Type B pancreatic cell (in vitro differentiated cells): ENCODE measurements around the gene PANX1. TPM values are rescaled to one million over a fixed set of nuclear protein-coding genes. Genes with fewer than 3 reads are reported as not detected.
"Not testable (repeated sequence)": the region's sequence is repeated elsewhere in the genome, so short reads cannot be mapped to it uniquely, and the experiment has no call there.

Source experiments
- DNase-seq: peaks from one replicate; pipeline ENCODE4 v3.0.0; 2021; ENCODE audit warnings: mixed read lengths; ENCODE audit not compliant: unreplicated experiment; ENCODE audit errors: extremely low spot score
- H3K27ac Mint-ChIP-seq: 2 replicates; pipeline ENCODE4 v1.8.0; 2021; ENCODE audit warnings: mild to moderate bottlenecking, mixed read lengths
- H3K27me3 Mint-ChIP-seq: 2 replicates; pipeline ENCODE4 v1.8.0; 2021; ENCODE audit warnings: mixed read lengths
- H3K36me3 Mint-ChIP-seq: 2 replicates; pipeline ENCODE4 v1.8.0; 2021; ENCODE audit warnings: mixed read lengths
- H3K4me1 Mint-ChIP-seq: one replicate; pipeline ENCODE4 v1.8.0; 2021; ENCODE audit warnings: mixed read lengths; ENCODE audit not compliant: unreplicated experiment
- H3K4me3 Mint-ChIP-seq: 2 replicates; pipeline ENCODE4 v1.8.0; 2021; ENCODE audit warnings: mild to moderate bottlenecking, mixed read lengths
- H3K9me3 Mint-ChIP-seq: 2 replicates; pipeline ENCODE4 v1.8.0; 2021; ENCODE audit warnings: mixed read lengths
- CTCF ChIP-seq: fragments of 200-600 bp; sonication (generic); conservative IDR thresholded peaks from 2 replicates; pipeline ENCODE4 v1.5.0; 2021; ENCODE audit warnings: antibody characterized with exemption, mild to moderate bottlenecking
- total RNA-seq: library from RNA; stranded (reverse); gene quantifications from 2 replicates; pipeline ENCODE4 v1.2.1, GENCODE V29; 2021; ENCODE audit warnings: low replicate concordance

Gene PANX1
- total RNA-seq, 1 donor from 2014 or later, result 26.1 TPM

DNA sequence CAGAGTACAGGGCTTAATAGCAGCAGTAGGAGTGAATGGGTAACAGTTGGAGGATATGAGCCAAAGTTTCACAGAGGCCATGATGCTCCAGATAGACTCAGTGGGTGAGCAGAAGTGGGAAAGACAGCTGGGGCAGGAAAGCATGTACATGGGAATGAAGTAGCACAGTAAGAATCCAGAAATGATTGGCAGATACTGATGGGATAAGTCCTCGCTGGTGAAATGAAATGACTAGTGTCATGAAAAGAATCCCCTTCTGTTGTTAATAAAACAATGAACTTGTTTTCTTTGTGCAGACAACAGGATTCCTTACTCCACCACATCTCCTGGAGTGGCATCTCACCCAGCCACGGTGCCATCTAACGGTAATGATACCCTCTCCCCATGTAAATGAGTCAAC is 17.4 kb upstream of the PANX1 start:
- no peak for TF ChIP-seq CTCF
- Mint-ChIP-seq H3K36me3 (no peaks in the 10 kb centered on the region), H3K9me3 (no peaks in the 10 kb centered on the region), H3K4me3 (no peak overlapping the region), H3K27ac (no peak overlapping the region), H3K4me1 (no peaks in the 10 kb centered on the region), H3K27me3 (peaks cover 15% of the 10 kb centered on the region)
- no peak for DNase-seq

DNA sequence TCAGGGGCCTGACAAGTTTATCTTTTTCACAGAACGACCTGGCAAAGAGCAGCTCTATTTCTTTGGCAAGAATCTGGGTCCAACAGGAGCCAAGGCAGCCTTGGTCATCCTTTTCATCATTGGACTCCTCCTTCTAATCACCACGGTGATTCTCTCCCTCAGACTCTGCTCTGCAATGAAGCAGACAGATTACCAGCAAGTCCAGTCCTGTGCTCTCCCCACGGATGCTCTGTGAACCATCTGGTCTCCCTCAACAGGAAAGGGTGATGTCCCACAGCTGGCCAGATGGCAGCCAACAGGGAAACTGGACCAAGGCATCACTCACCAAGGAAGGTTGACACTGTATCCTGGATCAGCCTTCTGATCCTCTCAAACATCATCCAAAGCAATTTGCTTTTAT is 17.0 kb upstream of the PANX1 start:
- Mint-ChIP-seq H3K4me3 (no peak overlapping the region), H3K27me3 (peaks cover 15% of the 10 kb centered on the region)

DNA sequence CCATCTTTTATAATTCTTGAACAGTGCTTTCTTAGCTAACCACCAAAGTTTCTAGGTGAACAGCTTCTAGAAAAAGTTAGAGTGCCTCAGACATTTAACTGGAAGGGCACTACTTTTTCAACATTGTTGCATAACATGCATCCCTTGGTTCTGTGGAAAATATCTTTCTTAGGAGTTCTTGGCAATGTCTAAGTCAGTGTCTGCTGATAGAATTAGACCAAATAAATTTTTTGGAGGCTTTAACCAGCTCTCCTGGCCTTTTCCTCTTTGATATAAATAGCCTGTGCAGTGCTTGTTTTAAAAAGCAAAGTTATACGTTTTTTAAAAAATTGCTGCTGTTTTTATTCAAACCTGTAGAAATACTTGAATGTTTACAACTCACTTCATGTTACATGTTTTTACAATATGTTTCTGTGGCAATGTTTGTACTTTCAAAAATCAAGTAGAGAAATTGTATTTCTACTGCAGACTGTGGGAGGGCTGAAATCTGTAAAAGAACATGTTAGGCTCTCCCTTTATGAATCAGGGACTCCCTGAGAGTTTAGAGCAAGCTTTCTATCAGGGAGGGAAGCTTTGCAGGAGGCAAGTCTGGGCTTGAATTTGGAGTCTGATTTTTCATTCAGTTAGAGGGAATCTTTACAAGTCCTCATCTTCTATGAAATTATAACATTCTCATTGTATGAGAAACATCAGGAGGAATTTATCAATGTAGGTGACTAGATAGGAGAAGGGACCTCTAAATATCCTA is 16.3 kb upstream of the PANX1 start:
- peaks cover 15% of the 10 kb centered on the region for H3K27me3 Mint-ChIP-seq
- H3K27ac Mint-ChIP-seq, result no peak overlapping the region
- no peak for TF ChIP-seq CTCF
- no peaks in the 10 kb centered on the region for H3K4me1 Mint-ChIP-seq
- H3K9me3 Mint-ChIP-seq, result no peaks in the 10 kb centered on the region
- no peak for DNase-seq
- no peak overlapping the region for H3K4me3 Mint-ChIP-seq
- H3K36me3 Mint-ChIP-seq, result no peaks in the 10 kb centered on the region

More for the DNA sequence above, 17.0 kb upstream of the PANX1 start:
- no peaks in the 10 kb centered on the region for H3K9me3 Mint-ChIP-seq
- no peak for TF ChIP-seq CTCF
- H3K4me1 Mint-ChIP-seq, result no peaks in the 10 kb centered on the region
- no peaks in the 10 kb centered on the region for H3K36me3 Mint-ChIP-seq
- DNase-seq, result no peak
- H3K27ac Mint-ChIP-seq, result no peak overlapping the region

- no peak overlapping the region for H3K4me3 Mint-ChIP-seq
- H3K4me1 Mint-ChIP-seq, result no peaks in the 10 kb centered on the region
- H3K9me3 Mint-ChIP-seq, result no peaks in the 10 kb centered on the region
- no peak for DNase-seq
- peaks cover 25% of the 10 kb centered on the region for H3K27me3 Mint-ChIP-seq
- H3K36me3 Mint-ChIP-seq, result no peaks in the 10 kb centered on the region
- H3K27ac Mint-ChIP-seq, result no peak overlapping the region
- TF ChIP-seq CTCF, result no peak
Observed at GRCh38 chr11:94117197-94117574, 11.5 kb upstream of the PANX1 start.

DNA sequence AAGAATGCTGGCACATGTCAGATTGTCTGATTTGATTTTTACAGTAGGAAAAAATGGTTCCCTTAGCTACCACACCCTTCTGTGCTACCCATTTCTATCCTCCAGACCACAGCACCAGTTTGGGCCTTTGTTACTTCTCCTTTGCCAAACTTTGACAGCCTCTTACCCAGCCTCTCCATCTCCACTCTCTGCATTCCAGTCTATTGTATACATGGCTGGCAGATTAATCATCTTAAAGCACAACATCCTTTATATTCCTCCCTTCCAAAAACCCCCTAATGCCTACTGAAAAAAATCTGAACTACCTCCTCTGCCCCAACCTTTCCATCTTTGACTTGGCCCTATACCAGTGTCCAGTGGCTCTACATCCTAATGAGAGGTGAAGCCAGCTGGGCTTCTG is 10.8 kb upstream of the PANX1 start:
- TF ChIP-seq CTCF, result no peak

GRCh38 chr11:94119676-94120075 is 9.0 kb upstream of the PANX1 start:
- not testable (repeated sequence) for H3K36me3 Mint-ChIP-seq, H3K4me1 Mint-ChIP-seq, DNase-seq, H3K4me3 Mint-ChIP-seq, H3K27ac Mint-ChIP-seq, H3K9me3 Mint-ChIP-seq
- H3K27me3 Mint-ChIP-seq, result peaks cover 17% of the 10 kb centered on the region

More for the DNA sequence above, 10.8 kb upstream of the PANX1 start:
- no peak for DNase-seq
- Mint-ChIP-seq H3K4me1 (no peaks in the 10 kb centered on the region), H3K4me3 (no peak overlapping the region), H3K9me3 (no peaks in the 10 kb centered on the region), H3K36me3 (no peaks in the 10 kb centered on the region), H3K27ac (no peak overlapping the region), H3K27me3 (peaks cover 25% of the 10 kb centered on the region)

DNA sequence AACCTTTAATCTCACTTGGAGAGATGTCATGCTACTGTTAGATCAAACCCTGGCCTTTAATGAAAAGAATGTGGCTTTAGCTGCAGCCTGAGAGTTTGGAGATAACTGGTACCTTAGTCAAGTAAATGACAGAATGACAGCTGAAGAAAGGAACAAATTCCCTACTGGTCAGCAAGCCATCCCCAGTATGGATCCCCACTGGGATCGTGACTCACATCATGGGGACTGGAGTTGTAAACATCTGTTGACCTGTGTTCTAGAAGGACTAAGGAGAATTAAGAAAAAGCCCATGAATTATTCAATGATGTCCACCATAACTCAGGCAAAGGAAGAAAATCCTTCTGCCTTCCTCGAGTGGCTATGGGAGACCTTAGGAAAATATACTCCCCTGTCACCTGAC is 8.1 kb upstream of the PANX1 start:
- not testable (repeated sequence) for H3K4me3 Mint-ChIP-seq

More for the DNA sequence above, 8.1 kb upstream of the PANX1 start:
- H3K9me3 Mint-ChIP-seq, DNase-seq, H3K4me1 Mint-ChIP-seq, H3K27ac Mint-ChIP-seq, H3K36me3 Mint-ChIP-seq: not testable (repeated sequence)
- H3K27me3 Mint-ChIP-seq, result peaks cover 13% of the 10 kb centered on the region
